ENCODE measurements around the gene EPHB2. TPM values are rescaled to one million over a fixed set of nuclear protein-coding genes. Genes with fewer than 3 reads are reported as not detected.
"Not testable (repeated sequence)": the region's sequence is repeated elsewhere in the genome, so short reads cannot be mapped to it uniquely, and the experiment has no call there.

The EPHB2 gene
- total RNA-seq = not detected in 2 replicates

DNA sequence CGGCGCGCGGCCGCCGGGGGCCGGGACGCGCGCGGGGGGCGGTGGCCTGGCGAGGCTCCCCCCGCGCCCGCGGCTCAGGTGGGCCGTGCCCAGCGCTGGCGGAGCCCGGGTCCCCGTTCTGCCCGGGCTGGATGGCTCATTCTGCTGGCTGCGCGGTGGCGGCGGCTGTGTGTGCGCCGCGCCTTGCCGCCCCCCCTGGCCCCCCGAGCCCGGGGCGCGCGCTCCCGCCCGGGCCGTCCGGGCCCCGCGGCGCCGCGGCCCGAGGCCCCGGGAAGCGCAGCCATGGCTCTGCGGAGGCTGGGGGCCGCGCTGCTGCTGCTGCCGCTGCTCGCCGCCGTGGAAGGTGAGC lies at the start of gene EPHB2:
EPHB2 (plus strand) TSS at position 139 of the 349 bp plus-strand sequence; CDS start at position 283, 144 bp downstream.
- Mint-ChIP-seq H3K36me3 (ENCODE audit: low read depth) (no peaks in the 10 kb centered on the region), H3K9me3 (no peaks in the 10 kb centered on the region), H3K27ac (no peak within 1 kb of the TSS), H3K4me3 (ENCODE audit: low read depth) (peak within 1 kb of the TSS; percentile 52), H3K4me1 (ENCODE audit: low read depth) (peaks cover 3% of the 10 kb centered on the region), H3K27me3 (ENCODE audit: low read depth) (peaks cover 49% of the 10 kb centered on the region)
- intact Hi-C loops (cut with micrococcal nuclease) = no loop called here
- DNase-seq (ENCODE audit: low spot score) = no peak

DNA sequence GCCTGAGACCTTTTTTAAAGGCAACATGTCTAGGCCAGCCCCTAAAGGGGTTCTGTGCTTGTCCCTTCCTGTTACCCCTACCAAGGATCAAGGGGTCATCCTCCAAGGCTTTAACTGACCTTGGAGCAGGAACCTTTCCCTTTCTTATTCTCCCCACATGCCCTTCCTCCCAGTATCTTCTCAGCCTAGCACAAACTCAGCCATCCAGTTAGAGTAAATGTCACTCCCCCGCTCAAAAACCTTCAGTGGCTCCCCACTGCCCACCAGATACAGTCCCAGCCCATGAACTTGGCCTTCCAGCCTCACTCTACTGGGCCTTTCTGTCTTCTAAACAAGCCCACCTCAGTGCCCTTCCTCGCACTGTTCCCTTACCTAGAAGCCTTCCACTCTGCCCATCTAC lies 48.8 kb upstream of the EPHB2 start:
- intact Hi-C loops (cut with micrococcal nuclease) = no loop called here
- H3K27me3 Mint-ChIP-seq (ENCODE audit: low read depth) = peaks cover 3% of the 10 kb centered on the region
- DNase-seq (ENCODE audit: low spot score) = no peak
- no peaks in the 10 kb centered on the region for H3K9me3 Mint-ChIP-seq
- no peak overlapping the region for H3K4me3 Mint-ChIP-seq (ENCODE audit: low read depth)
- no peaks in the 10 kb centered on the region for H3K4me1 Mint-ChIP-seq (ENCODE audit: low read depth)
- no peaks in the 10 kb centered on the region for H3K36me3 Mint-ChIP-seq (ENCODE audit: low read depth)
- no peak overlapping the region for H3K27ac Mint-ChIP-seq

DNA sequence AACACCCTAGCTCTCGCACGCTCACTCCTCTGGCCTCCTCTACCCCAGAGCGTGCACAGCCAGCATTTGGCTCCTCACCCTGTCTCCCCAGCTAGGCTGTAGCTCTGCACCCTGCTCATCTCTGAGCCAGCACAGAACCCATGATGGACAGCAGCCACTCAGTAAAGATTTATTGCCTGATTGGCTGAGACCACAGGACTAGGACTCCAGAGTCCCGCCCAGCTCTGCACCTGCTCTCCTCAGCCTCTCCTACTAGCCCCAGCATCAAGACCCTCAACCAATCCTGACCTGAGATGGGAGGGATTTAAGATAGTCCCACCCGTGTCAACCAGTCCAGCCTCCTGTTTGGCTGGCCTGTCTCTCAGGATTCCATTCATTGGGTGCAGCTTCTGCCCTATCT lies 48.3 kb upstream of the EPHB2 start:
- Mint-ChIP-seq H3K4me3 (ENCODE audit: low read depth) (no peak overlapping the region), H3K9me3 (no peaks in the 10 kb centered on the region), H3K36me3 (ENCODE audit: low read depth) (no peaks in the 10 kb centered on the region), H3K27me3 (ENCODE audit: low read depth) (peaks cover 4% of the 10 kb centered on the region), H3K4me1 (ENCODE audit: low read depth) (no peaks in the 10 kb centered on the region), H3K27ac (no peak overlapping the region)
- DNase-seq (ENCODE audit: low spot score) = no peak
- intact Hi-C loops (cut with micrococcal nuclease) = no loop called here

DNA sequence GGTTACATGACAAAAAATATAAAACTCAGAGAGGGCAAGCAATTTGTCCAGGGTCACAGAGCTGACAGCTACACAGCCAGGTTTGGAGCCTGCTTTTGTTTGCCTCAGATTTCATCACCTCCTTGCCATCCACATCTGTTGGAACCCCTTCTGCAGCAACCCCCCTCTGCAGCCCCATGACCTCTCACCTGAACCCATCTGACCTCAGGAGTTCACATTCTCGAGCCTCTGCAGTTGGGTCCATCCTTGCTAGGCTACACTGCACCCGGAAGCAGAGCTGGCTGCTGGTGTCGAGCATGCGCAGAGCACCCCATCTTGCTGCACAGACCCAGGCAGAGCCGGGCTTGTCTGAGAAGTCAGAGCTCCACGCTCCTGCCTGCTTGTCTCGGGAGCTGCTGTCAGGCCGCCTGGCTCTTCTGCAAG lies 47.6 kb upstream of the EPHB2 start:
- intact Hi-C loops (cut with micrococcal nuclease) = no loop called here
- peaks cover 4% of the 10 kb centered on the region for H3K27me3 Mint-ChIP-seq (ENCODE audit: low read depth)
- H3K4me3 Mint-ChIP-seq (ENCODE audit: low read depth) = no peak overlapping the region
- H3K36me3 Mint-ChIP-seq (ENCODE audit: low read depth) = no peaks in the 10 kb centered on the region
- no peaks in the 10 kb centered on the region for H3K9me3 Mint-ChIP-seq
- H3K4me1 Mint-ChIP-seq (ENCODE audit: low read depth) = no peaks in the 10 kb centered on the region
- DNase-seq (ENCODE audit: low spot score) = no peak
- H3K27ac Mint-ChIP-seq = no peak overlapping the region

DNA sequence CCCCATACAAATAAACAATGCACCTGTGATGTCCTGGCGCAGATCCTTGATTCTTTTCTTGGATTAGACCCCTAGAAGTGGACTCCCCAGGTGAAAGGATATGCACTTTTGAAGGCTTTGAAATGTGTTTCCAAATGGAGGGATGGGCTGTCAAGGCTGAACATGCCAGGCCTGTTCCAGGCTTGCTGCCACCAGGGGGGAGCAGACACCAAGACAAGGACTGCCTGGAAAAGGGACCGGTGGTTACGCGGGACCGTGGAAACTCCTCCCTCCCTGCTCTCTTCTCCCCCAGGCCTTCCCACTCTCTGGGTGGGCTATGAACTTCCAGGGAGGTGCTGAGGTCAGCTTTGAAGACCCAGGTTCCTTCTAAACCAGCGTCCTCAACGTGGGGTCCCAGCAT lies 44.9 kb upstream of the EPHB2 start:
- no peaks in the 10 kb centered on the region for H3K36me3 Mint-ChIP-seq (ENCODE audit: low read depth)
- H3K9me3 Mint-ChIP-seq = no peaks in the 10 kb centered on the region
- peaks cover 13% of the 10 kb centered on the region for H3K27me3 Mint-ChIP-seq (ENCODE audit: low read depth)
- no peak overlapping the region for H3K4me3 Mint-ChIP-seq (ENCODE audit: low read depth)
- intact Hi-C loops (cut with micrococcal nuclease) = no loop called here
- no peaks in the 10 kb centered on the region for H3K4me1 Mint-ChIP-seq (ENCODE audit: low read depth)
- H3K27ac Mint-ChIP-seq = no peak overlapping the region
- no peak for DNase-seq (ENCODE audit: low spot score)

DNA sequence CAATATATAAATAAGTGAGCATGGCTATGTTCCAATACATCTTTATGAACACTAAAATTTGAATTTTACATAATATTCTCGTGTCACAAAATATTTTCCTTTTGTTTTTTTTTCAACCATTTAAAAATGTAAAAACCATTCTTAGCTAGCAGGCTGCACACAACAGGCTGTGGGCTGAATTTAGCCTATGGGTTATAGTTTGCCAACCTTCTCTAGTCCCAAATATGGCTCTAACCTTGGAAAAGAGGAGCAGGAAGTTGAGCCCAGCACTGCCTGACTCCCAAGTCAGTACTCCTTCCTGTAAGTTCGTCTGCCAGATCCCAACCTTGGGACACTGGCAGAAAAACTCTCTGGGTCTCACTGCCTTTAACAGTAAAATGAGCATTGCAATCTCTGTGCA lies 44.2 kb upstream of the EPHB2 start:
- Mint-ChIP-seq H3K9me3 (no peaks in the 10 kb centered on the region), H3K27me3 (ENCODE audit: low read depth) (peaks cover 18% of the 10 kb centered on the region), H3K27ac (no peak overlapping the region), H3K36me3 (ENCODE audit: low read depth) (no peaks in the 10 kb centered on the region), H3K4me3 (ENCODE audit: low read depth) (no peak overlapping the region), H3K4me1 (ENCODE audit: low read depth) (no peaks in the 10 kb centered on the region)
- intact Hi-C loops (cut with micrococcal nuclease) = no loop called here
- DNase-seq (ENCODE audit: low spot score) = no peak

DNA sequence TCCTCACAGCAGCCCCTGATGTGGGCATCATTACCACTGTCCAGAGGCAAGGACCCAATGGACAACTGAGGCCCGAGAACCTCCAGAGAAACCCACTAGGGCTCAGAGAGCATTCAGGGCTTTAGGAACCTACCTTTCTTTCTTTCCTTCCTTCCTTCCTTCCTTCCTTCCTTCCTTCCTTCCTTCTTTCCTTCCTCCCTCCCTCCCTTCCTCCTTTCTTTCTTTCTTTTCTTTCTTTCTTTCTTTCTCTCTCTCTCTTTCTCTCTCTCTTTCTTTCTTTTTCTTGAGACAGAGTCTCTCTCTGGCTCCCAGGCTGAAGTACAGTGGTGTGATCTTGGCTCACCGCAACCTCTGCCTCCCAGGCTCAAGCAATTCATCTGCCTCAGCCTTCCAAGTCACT lies 41.8 kb upstream of the EPHB2 start:
- not testable (repeated sequence) for H3K27ac Mint-ChIP-seq

DNA sequence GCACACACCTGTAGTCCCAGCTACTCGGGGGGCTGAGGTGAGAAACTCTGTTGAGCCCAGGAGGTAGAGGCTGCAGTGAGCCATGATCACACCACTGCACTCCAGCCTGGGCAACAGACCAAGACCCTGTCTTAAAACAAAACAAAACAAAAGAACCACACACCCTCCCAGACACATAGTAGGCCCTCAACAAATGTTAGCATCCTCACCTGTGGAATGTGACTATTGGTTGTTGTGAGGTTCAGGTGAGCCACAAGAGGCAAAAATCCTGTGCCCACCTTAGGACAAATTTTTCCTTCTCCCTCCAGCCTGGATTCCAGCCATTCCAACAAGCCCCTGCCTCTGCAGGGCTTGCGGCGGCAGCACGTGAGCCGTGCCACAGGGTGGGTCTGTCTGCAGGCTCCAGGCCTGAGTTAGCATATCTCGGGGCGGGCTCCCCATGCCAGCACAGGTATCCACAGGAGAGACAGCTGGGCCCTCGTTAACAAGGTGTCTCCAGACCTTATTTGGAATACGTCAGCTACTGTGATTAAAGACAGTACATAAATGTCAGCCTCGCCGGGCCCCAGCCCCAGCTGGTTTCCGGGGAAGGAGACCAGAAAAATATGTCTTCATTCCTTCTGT lies 40.2 kb upstream of the EPHB2 start:
- Mint-ChIP-seq H3K4me3 (ENCODE audit: low read depth) (no peak overlapping the region), H3K9me3 (no peaks in the 10 kb centered on the region), H3K36me3 (ENCODE audit: low read depth) (no peaks in the 10 kb centered on the region), H3K4me1 (ENCODE audit: low read depth) (peaks cover 6% of the 10 kb centered on the region), H3K27me3 (ENCODE audit: low read depth) (peaks cover 42% of the 10 kb centered on the region), H3K27ac (no peak overlapping the region)
- intact Hi-C loops (cut with micrococcal nuclease) = no loop called here
- DNase-seq (ENCODE audit: low spot score) = no peak

More for the DNA sequence above, 41.8 kb upstream of the EPHB2 start:
- H3K4me3 Mint-ChIP-seq (ENCODE audit: low read depth); H3K36me3 Mint-ChIP-seq (ENCODE audit: low read depth); DNase-seq (ENCODE audit: low spot score); H3K4me1 Mint-ChIP-seq (ENCODE audit: low read depth); H3K9me3 Mint-ChIP-seq; intact Hi-C loops (cut with micrococcal nuclease): not testable (repeated sequence)
- peaks cover 33% of the 10 kb centered on the region for H3K27me3 Mint-ChIP-seq (ENCODE audit: low read depth)

DNA sequence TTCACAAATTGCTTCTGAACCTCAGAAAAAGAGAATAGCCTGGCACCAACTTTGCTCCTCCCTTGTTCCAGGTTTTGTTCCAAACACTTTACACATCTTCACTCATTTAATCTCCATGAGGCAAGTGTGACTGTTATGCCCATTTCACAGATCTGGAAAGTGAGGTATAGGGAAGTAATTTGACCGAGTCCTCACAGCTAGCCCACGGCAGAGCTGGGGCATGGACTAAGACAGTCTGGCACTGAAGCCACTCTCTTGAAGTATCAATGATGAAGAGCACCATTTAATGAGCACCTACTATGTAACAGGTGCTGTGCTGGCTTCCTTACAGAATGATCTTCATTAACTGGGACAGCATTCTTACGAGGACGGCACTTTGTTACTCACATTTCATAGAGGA lies 38.6 kb upstream of the EPHB2 start:
- H3K4me1 Mint-ChIP-seq (ENCODE audit: low read depth) = peaks cover 6% of the 10 kb centered on the region
- H3K36me3 Mint-ChIP-seq (ENCODE audit: low read depth) = no peaks in the 10 kb centered on the region
- H3K4me3 Mint-ChIP-seq (ENCODE audit: low read depth) = no peak overlapping the region
- intact Hi-C loops (cut with micrococcal nuclease) = no loop called here
- no peak for DNase-seq (ENCODE audit: low spot score)
- H3K27ac Mint-ChIP-seq = no peak overlapping the region
- peaks cover 41% of the 10 kb centered on the region for H3K27me3 Mint-ChIP-seq (ENCODE audit: low read depth)
- H3K9me3 Mint-ChIP-seq = no peaks in the 10 kb centered on the region

DNA sequence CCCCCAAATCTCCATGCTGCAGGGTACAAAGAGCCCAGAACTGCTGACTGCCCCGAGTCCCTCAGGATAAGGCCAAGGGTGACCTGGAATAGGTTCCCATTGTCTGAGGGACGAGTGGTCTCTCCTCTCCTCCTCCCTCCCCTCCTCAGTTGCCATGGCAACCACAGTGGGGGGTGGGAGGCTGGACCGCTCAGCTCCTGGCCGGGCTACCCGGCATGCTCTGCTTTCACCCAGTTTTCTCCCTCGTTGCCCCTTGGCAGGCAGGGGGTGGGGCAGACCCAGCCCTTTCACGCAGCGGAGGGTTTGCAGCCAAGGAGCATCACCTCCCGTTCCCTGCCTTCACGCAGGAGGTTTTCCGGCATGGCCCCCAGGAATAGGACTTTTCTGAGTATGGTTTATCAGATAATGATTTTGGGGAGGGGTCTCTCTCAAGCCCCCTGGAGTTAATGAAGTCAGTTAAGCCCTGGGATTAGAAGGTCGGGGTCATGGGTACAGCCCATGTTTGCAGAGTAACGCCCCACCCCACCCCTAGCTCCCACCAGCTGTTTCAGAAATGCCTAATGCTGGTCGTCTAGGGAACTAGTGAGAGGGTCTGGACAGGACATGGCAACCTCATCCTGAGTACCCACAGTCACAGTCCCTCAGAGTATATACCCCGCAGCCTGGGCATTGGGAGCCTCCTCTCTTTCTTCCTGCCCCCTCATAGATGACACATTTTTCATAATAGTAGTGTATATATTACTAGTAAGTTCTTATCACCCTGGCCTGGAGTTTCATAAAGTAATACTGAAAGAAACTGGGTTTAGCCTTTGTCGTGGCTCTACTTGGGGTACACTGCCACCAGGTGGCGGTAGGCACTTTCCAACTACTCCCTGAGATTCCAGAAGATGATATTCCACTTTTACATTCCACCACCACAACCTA lies 36.9 kb upstream of the EPHB2 start:
- H3K27ac Mint-ChIP-seq = no peak overlapping the region
- no peak overlapping the region for H3K4me3 Mint-ChIP-seq (ENCODE audit: low read depth)
- no peaks in the 10 kb centered on the region for H3K9me3 Mint-ChIP-seq
- intact Hi-C loops (cut with micrococcal nuclease) = no loop called here
- DNase-seq (ENCODE audit: low spot score) = no peak
- peaks cover 39% of the 10 kb centered on the region for H3K27me3 Mint-ChIP-seq (ENCODE audit: low read depth)
- no peaks in the 10 kb centered on the region for H3K36me3 Mint-ChIP-seq (ENCODE audit: low read depth)
- peaks cover 6% of the 10 kb centered on the region for H3K4me1 Mint-ChIP-seq (ENCODE audit: low read depth)

DNA sequence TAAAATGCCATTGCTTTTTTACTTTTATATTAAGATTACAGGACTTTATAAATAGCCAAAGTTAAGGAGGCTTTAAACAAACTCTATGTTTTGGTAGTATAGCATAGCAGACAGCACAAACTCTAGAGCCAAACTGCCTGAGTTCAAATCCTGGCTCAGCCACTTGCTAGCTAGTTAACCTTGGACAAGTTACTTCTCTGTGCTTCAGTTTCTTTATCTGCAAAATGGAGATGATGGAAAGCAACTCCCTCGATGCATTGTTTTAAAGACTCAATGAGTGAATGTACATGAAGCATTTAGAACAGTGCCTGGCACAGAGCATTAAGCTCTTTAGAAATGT lies 36.3 kb upstream of the EPHB2 start:
- Mint-ChIP-seq H3K9me3 (no peaks in the 10 kb centered on the region), H3K4me1 (ENCODE audit: low read depth) (peaks cover 6% of the 10 kb centered on the region), H3K27ac (no peak overlapping the region), H3K36me3 (ENCODE audit: low read depth) (no peaks in the 10 kb centered on the region), H3K27me3 (ENCODE audit: low read depth) (peaks cover 33% of the 10 kb centered on the region), H3K4me3 (ENCODE audit: low read depth) (no peak overlapping the region)
- no peak for DNase-seq (ENCODE audit: low spot score)
- intact Hi-C loops (cut with micrococcal nuclease) = no loop called here

DNA sequence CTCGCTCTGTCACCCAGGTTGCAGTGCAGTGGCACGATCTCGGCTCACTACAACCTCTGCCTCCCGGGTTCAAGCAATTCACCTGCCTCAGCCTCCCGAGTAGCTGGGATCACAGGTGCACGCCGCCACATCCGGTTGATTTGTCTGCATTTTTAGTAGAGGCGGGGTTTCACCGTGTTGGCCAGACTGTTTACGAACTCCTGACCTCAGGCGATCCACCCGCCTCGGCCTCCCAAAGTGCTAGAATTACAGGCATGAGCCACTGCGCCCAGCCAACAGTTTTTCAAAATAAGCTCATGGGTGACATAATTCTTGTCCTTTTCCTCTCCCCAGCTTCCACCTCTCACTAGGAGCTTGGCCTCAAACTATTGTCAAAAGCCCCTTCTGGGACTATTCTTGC lies 34.5 kb upstream of the EPHB2 start:
- H3K4me3 Mint-ChIP-seq (ENCODE audit: low read depth); H3K27ac Mint-ChIP-seq; H3K4me1 Mint-ChIP-seq (ENCODE audit: low read depth); DNase-seq (ENCODE audit: low spot score); H3K9me3 Mint-ChIP-seq; intact Hi-C loops (cut with micrococcal nuclease); H3K36me3 Mint-ChIP-seq (ENCODE audit: low read depth): not testable (repeated sequence)
- H3K27me3 Mint-ChIP-seq (ENCODE audit: low read depth) = peaks cover 26% of the 10 kb centered on the region

DNA sequence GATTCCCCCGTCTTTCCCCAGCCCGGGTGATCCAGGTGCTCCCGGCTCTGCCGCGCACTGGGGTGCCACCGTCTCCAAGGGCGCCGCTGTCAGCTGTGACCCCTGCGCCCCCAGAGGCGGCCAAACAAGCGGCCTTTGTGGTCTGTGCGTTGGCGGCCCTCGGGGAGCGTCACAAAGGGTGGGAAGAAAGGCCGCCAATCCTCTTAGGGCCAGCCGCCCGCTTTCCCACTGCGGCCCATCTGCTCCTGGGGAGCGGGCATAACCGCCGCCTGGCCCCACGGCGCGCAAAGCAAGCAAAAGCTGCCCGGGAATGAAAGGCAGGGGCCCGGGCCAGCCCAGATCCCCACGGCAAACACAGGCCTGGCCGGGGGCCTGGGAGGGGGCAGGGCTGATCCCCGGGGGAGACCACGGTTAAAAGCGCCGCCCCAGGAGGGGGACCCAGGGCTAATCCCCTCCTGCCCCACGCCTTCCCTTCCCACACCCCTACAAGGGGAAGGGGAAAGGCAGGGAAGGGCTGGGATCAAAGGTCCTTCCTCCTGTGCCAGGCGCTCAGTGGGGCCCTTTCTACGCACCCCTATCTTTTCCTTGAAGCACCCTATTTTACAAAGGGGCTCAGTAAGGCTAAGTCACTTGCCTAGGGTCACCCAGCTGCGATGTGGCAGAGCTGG lies 33.6 kb upstream of the EPHB2 start:
- Mint-ChIP-seq H3K36me3 (ENCODE audit: low read depth) (no peaks in the 10 kb centered on the region), H3K27me3 (ENCODE audit: low read depth) (peaks cover 20% of the 10 kb centered on the region), H3K9me3 (no peaks in the 10 kb centered on the region), H3K27ac (no peak overlapping the region), H3K4me1 (ENCODE audit: low read depth) (peaks cover 6% of the 10 kb centered on the region), H3K4me3 (ENCODE audit: low read depth) (no peak overlapping the region)
- intact Hi-C loops (cut with micrococcal nuclease) = no loop called here
- DNase-seq (ENCODE audit: low spot score) = no peak

Measured in activated T-helper 2 cell treated with anti-CD3 and anti-CD28 coated beads, Interferon-gamma antibody, Interleukin-2, Interleukin-4, amounts not matched to agents 10 μg/mL and 5 μg/mL and 100 μg/mL, durations not matched to agents 14 hours and 24 hours and 36 hours (primary cell).